Prostate gland (tissue), 2 donors: ENCODE measurements around the gene ZFYVE9. TPM values are rescaled to one million over a fixed set of nuclear protein-coding genes. Genes with fewer than 3 reads are reported as not detected.

Experiments
- DNase-seq: peaks from one replicate; pipeline ENCODE4 v3.0.0-alpha.2; 2019; ENCODE audit warnings: low spot score
- H3K27ac ChIP-seq, 2 donors: fragments of 200-600 bp; sonication (generic); 2 replicates each; pipeline ENCODE4 v1.5.1; 2017 to 2019
- H3K27me3 ChIP-seq: fragments of 200-600 bp; sonication (generic); replicated peaks from 2 replicates; pipeline ENCODE4 v1.5.1; 2019; ENCODE audit not compliant: insufficient read depth
- H3K36me3 ChIP-seq, 2 donors: fragments of 200-600 bp; sonication (generic); 1 replicate in 1 of 2; 2 replicates in 1 of 2; pipeline versions ENCODE4 v1.5.1 to v1.8.1; 2017 to 2019
- H3K4me1 ChIP-seq: fragments of 200-600 bp; sonication (generic); replicated peaks from 2 replicates; pipeline ENCODE4 v1.5.1; 2019
- H3K4me3 ChIP-seq, 2 donors: fragments of 200-600 bp; sonication (generic); 2 replicates each; pipeline ENCODE4 v1.5.1; 2017 to 2019
- H3K9me3 ChIP-seq: fragments of 200-600 bp; sonication (generic); 2 replicates; pipeline ENCODE4 v1.5.1; 2017
- CTCF ChIP-seq, 4 experiments: fragments of 200-600 bp in 2 of 4; fragments of 450-650 bp in 2 of 4; sonication (generic) in 2 of 4; IDR thresholded peaks; 1 replicate in 3 of 4; 2 replicates in 1 of 4; pipeline ENCODE4 v1.5.1; 2016 to 2019; ENCODE audit warnings: antibody characterized with exemption in 4 of 4, mild to moderate bottlenecking in 2 of 4, moderate library complexity in 2 of 4
- POLR2A ChIP-seq: fragments of 450-650 bp; IDR thresholded peaks from one replicate; pipeline ENCODE4 v1.6.1; 2016; ENCODE audit warnings: antibody characterized with exemption, mild to moderate bottlenecking
- POLR2AphosphoS5 ChIP-seq: sonication (generic); formaldehyde crosslinking; IDR thresholded peaks from one replicate; pipeline ENCODE4 v1.6.1; 2017; ENCODE audit warnings: antibody characterized with exemption
- WGBS: methylation state at CpG from one replicate; pipeline ENCODE4 v1.1.5; 2018; 5-methylcytosine and 5-hydroxymethylcytosine counted together
- intact Hi-C: fragments of 100-400 bp; cut with DNase I; formaldehyde crosslinking; loops from one replicate; pipeline ENCODE4 v1.14.2; 2022
- total RNA-seq, 2 donors: library from RNA; depleted of rRNA; stranded (reverse); fragments of >200 nt; gene quantifications; one replicate each; pipeline ENCODE4 v1.1.0, GENCODE V29; 2016

ZFYVE9 gene
- total RNA-seq, 2 donors from 2014 or later = 28.6 to 29.0 TPM

- no peak overlapping the region for H3K4me3 ChIP-seq
- H3K27me3 ChIP-seq = no peaks in the 10 kb centered on the region
- WGBS = 96% methylated on average over 10 of the region's 10 CpGs
- no peak for DNase-seq
- no peak for TF ChIP-seq POLR2A
- TF ChIP-seq POLR2AphosphoS5 = no peak
- H3K27ac ChIP-seq = no peak overlapping the region
- intact Hi-C loops = no loop called here
- H3K36me3 ChIP-seq = no peaks in the 10 kb centered on the region
- no peaks in the 10 kb centered on the region for H3K4me1 ChIP-seq
- H3K9me3 ChIP-seq = no peaks in the 10 kb centered on the region
These were observed 83.3 kb downstream of the ZFYVE9 start for GRCh38 chr1:52225174-52225573.

- DNase-seq = no peak
- no peak for TF ChIP-seq CTCF (IDR thresholded peaks at IDR 0.05)
- TF ChIP-seq POLR2A = no peak
- no peak for TF ChIP-seq POLR2AphosphoS5
- no peak overlapping the region for H3K4me3 ChIP-seq
- H3K36me3 ChIP-seq = no peaks in the 10 kb centered on the region
- H3K4me1 ChIP-seq = no peaks in the 10 kb centered on the region
- H3K9me3 ChIP-seq = no peaks in the 10 kb centered on the region
- intact Hi-C loops = no loop called here
- no peak overlapping the region for H3K27ac ChIP-seq
- WGBS = 93% methylated on average over 3 of the region's 3 CpGs
- no peaks in the 10 kb centered on the region for H3K27me3 ChIP-seq
These were observed 87.6 kb downstream of the ZFYVE9 start for GRCh38 chr1:52229494-52229893.

GRCh38 chr1:52233463-52233862 is 91.6 kb downstream of the ZFYVE9 start:
- H3K36me3 ChIP-seq = no peaks in the 10 kb centered on the region

GRCh38 chr1:52234014-52234413 is 92.1 kb downstream of the ZFYVE9 start:
- Histone ChIP-seq H3K36me3 (no peaks in the 10 kb centered on the region), H3K4me3 (no peak overlapping the region), H3K4me1 (no peaks in the 10 kb centered on the region), H3K9me3 (no peaks in the 10 kb centered on the region), H3K27ac (no peak overlapping the region), H3K27me3 (no peaks in the 10 kb centered on the region)
- WGBS = 92% methylated on average over 4 of the region's 4 CpGs
- no peak for DNase-seq
- TF ChIP-seq POLR2A = no peak
- no peak for TF ChIP-seq CTCF (IDR thresholded peaks at IDR 0.05)
- no peak for TF ChIP-seq POLR2AphosphoS5
- intact Hi-C loops = no loop called here

More at GRCh38 chr1:52233463-52233862, 91.6 kb downstream of the ZFYVE9 start:
- intact Hi-C loops = no loop called here
- no peak overlapping the region for H3K4me3 ChIP-seq
- H3K27ac ChIP-seq = no peak overlapping the region
- WGBS = 97% methylated on average over 1 of the region's 1 CpG
- no peaks in the 10 kb centered on the region for H3K4me1 ChIP-seq
- TF ChIP-seq CTCF (IDR thresholded peaks at IDR 0.05) = no peak
- no peak for TF ChIP-seq POLR2A
- no peak for TF ChIP-seq POLR2AphosphoS5
- no peaks in the 10 kb centered on the region for H3K27me3 ChIP-seq
- H3K9me3 ChIP-seq = no peaks in the 10 kb centered on the region
- no peak for DNase-seq

GRCh38 chr1:52234708-52235107 is 92.8 kb downstream of the ZFYVE9 start:
- intact Hi-C loops = no loop called here
- TF ChIP-seq POLR2A = no peak
- TF ChIP-seq POLR2AphosphoS5 = no peak
- no peak for TF ChIP-seq CTCF (IDR thresholded peaks at IDR 0.05)
- H3K4me3 ChIP-seq = no peak overlapping the region

More at GRCh38 chr1:52234708-52235107, 92.8 kb downstream of the ZFYVE9 start:
- Histone ChIP-seq H3K36me3 (no peaks in the 10 kb centered on the region), H3K9me3 (no peaks in the 10 kb centered on the region), H3K4me1 (no peaks in the 10 kb centered on the region), H3K27ac (no peak overlapping the region), H3K27me3 (no peaks in the 10 kb centered on the region)
- DNase-seq = no peak
